Activated naive CD8-positive, alpha-beta T cell treated with anti-CD3 and anti-CD28 coated beads, Interleukin-2, amount 10 ng/mL, durations not matched to agents 7 days and 5 days (primary cell): ENCODE data around the gene ABCA8. TPM values are rescaled to one million over a fixed set of nuclear protein-coding genes. Genes with fewer than 3 reads are reported as not detected.
"Not testable (repeated sequence)": the region's sequence is repeated elsewhere in the genome, so short reads cannot be mapped to it uniquely, and the experiment has no call there.

ENCODE experiments used
- ATAC-seq: fragments of 150-1000 bp; cut with Tn5 transposase; one replicate; pipeline ENCODE4 v1.10.0; 2021; ENCODE audit warnings: low read depth, moderate library complexity
- POLR2A ChIA-PET: fragments of 350-600 bp; sonication (Branson Sonifier 250); formaldehyde crosslinking; loops from one replicate; lab custom pipeline; 2021; ENCODE audit warnings: antibody characterized with exemption; lab: Charles Lee
- DNase-seq: peaks from one replicate; pipeline ENCODE4 v3.0.0; 2021
- H3K27ac Mint-ChIP-seq: one replicate; pipeline ENCODE4 v1.8.0; 2022; ENCODE audit warnings: mild to moderate bottlenecking, mixed read lengths
- H3K27me3 Mint-ChIP-seq: one replicate; pipeline ENCODE4 v1.8.0; 2022; ENCODE audit warnings: mild to moderate bottlenecking, moderate library complexity, mixed read lengths
- H3K36me3 Mint-ChIP-seq: one replicate; pipeline ENCODE4 v1.8.0; 2021; ENCODE audit warnings: mild to moderate bottlenecking, mixed read lengths
- H3K4me1 Mint-ChIP-seq: one replicate; pipeline ENCODE4 v1.8.0; 2021; ENCODE audit warnings: mixed read lengths
- H3K4me3 Mint-ChIP-seq: one replicate; pipeline ENCODE4 v1.8.0; 2022; ENCODE audit warnings: mild to moderate bottlenecking, moderate library complexity, mixed read lengths
- H3K9me3 Mint-ChIP-seq: one replicate; pipeline ENCODE4 v1.8.0; 2021; ENCODE audit warnings: mixed read lengths
- total RNA-seq, 2 experiments: library from RNA; stranded (reverse); gene quantifications; one replicate each; pipeline ENCODE4 v1.2.3, GENCODE V29; 2021

The ABCA8 gene
- total RNA-seq, 2 experiments from 2014 or later = not detected

- H3K27me3 Mint-ChIP-seq = no peaks in the 10 kb centered on the region
- H3K4me3 Mint-ChIP-seq = no peak overlapping the region
- H3K36me3 Mint-ChIP-seq = no peaks in the 10 kb centered on the region
- DNase-seq (no peak), ATAC-seq (no peak)
- no peak overlapping the region for H3K27ac Mint-ChIP-seq
- H3K9me3 Mint-ChIP-seq = no peaks in the 10 kb centered on the region
- POLR2A ChIA-PET = no interaction called here
- H3K4me1 Mint-ChIP-seq = no peaks in the 10 kb centered on the region
Measured at GRCh38 chr17:68954146-68954896, 871 bp downstream of the ABCA8 start.

- DNase-seq (no peak), ATAC-seq (no peak)
- POLR2A ChIA-PET = no interaction called here
- H3K27ac Mint-ChIP-seq = no peak overlapping the region
- H3K4me3 Mint-ChIP-seq = no peak overlapping the region
- no peaks in the 10 kb centered on the region for H3K36me3 Mint-ChIP-seq
- H3K9me3 Mint-ChIP-seq = no peaks in the 10 kb centered on the region
- H3K4me1 Mint-ChIP-seq = no peaks in the 10 kb centered on the region
- no peaks in the 10 kb centered on the region for H3K27me3 Mint-ChIP-seq
Measured at GRCh38 chr17:68953340-68953997, 1.7 kb downstream of the ABCA8 start.

DNA sequence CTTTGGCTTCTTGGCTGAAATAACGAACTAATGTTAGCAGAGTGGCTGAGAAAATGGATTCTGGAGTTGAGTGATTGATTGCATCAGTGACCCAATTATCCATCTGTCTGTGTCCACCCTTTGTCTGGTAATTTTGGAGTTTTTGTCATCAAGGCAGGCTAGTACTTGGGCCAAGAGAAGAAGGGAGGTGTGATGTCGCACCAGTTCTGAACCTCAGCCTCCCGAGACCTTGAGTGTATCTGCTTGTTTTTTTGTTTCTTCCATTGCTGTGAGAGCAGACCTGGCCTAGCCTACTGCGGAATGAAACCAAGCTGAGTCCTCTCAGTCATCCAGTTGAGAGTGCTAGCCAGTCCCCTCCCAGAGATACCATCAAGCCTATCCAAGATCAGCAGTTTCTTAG is 4.5 kb downstream of the ABCA8 start:
- Mint-ChIP-seq H3K4me3 (no peak overlapping the region), H3K27me3 (no peaks in the 10 kb centered on the region), H3K27ac (no peak overlapping the region), H3K9me3 (no peaks in the 10 kb centered on the region), H3K36me3 (no peaks in the 10 kb centered on the region), H3K4me1 (no peaks in the 10 kb centered on the region)
- ATAC-seq (no peak), DNase-seq (no peak)
- POLR2A ChIA-PET = no interaction called here

DNA sequence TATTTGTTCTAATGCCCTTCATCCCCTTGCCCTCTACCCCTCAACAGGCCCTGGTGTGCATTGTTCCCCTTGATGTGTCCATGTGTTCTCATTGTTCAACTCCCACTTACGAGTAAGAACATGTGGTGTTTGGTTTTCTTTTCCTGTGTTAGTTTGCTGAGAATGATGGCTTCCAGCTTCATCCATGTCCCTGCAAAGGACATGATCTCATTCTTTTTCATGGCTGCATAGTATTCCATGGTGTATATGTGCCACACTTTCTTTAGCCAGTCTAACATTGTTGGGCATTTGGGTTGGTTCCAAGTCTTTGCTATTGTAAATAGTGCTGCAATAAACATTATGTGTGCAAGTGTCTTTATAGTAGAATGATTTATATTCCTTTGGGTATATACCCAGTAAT is 7.3 kb downstream of the ABCA8 start:
- DNase-seq, POLR2A ChIA-PET, H3K36me3 Mint-ChIP-seq, H3K27me3 Mint-ChIP-seq, H3K27ac Mint-ChIP-seq, ATAC-seq, H3K4me3 Mint-ChIP-seq, H3K4me1 Mint-ChIP-seq, H3K9me3 Mint-ChIP-seq: not testable (repeated sequence)

DNA sequence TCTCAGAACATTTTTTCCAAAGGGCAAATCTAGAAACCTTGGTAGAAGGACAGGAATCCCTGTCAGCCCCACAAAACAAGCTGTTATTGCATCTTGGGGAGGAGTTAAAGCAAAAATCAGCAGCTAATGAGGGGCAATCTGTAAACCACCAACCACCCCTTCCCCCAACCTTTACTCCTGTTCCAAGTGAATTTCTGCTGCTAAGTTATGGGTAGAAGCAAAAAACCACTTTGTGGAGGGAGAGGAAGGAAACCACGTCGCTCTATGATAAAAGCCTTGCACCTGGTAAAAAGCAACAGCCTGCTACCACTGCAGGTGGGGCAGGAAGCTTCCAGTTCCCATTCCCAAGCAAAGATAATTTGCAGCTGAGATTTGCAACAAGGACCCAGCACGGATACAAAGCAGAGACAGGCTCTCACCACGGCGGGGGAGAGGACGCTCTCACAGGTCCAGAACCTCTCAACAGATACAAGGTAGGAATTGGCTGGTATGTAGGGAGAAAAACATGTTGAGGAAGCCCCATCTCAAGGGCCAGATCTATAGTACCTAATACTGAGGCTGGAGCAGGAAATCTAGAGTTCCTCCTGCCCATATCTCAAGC is 10.7 kb downstream of the ABCA8 start:
- Mint-ChIP-seq H3K27ac (no peak overlapping the region), H3K9me3 (peaks cover 1% of the 10 kb centered on the region), H3K27me3 (peaks cover 3% of the 10 kb centered on the region), H3K36me3 (no peaks in the 10 kb centered on the region), H3K4me1 (no peaks in the 10 kb centered on the region), H3K4me3 (no peak overlapping the region)
- no peak for ATAC-seq
- POLR2A ChIA-PET = no interaction called here
- no peak for DNase-seq

DNA sequence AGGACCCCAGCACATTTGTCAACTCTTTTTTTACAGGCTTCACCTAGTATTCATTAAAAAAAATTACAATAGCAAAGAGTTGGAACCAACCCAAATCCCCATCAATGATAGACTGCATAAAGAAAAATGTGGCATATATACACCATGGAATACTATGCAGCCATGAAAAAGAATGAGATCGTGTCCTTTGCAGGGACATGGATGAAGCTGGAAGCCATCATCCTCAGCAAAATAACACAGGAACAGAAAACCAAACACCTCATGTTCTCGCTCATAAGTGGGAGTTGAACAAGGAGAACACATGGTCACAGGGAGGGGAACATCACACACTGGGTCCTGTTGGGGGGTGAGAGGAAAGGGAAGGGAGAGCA is 11.4 kb downstream of the ABCA8 start:
- not testable (repeated sequence) for H3K27me3 Mint-ChIP-seq, H3K9me3 Mint-ChIP-seq, H3K36me3 Mint-ChIP-seq, H3K27ac Mint-ChIP-seq, DNase-seq, H3K4me3 Mint-ChIP-seq, ATAC-seq, H3K4me1 Mint-ChIP-seq
- POLR2A ChIA-PET = interaction anchor here (0.5 kb wide), 1 partner anchor 637 kb away, joined by 3 read pairs; no protein-coding TSS in a partner anchor

DNA sequence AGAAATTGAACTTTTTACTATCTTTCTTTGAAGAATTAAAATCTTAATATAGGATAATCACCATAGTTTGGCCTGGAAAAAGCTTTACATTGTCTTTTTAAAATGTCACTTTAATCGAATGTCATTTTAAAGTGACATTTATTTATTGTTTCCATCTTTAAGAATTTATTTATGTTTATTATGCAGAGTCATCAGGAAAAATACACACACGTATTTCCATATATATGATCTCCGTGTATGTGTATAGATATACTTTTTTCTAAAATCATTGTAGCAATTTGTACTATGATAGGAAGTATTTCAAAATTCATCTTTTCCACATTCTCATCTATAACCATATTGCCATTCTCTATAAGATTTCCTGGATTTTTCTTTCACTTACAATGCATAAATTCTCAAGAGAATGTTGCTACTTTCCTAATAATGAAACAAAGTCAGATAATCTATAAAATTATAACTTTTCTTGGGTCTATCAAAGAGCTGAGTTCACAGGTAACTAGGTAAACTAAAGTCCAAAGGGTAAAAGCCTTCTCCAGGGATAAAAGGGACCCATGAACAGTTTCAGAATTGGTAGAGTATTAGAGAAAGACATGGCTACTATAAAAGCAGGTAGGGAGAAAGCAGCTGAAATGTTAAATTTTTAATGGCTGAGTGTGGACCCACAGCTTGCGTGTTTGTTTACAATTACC is 11.9 kb downstream of the ABCA8 start:
- Mint-ChIP-seq H3K4me1 (no peaks in the 10 kb centered on the region), H3K4me3 (no peak overlapping the region), H3K27me3 (peaks cover 3% of the 10 kb centered on the region), H3K36me3 (no peaks in the 10 kb centered on the region), H3K9me3 (peaks cover 1% of the 10 kb centered on the region), H3K27ac (no peak overlapping the region)
- POLR2A ChIA-PET = interaction anchor here (0.5 kb wide), 1 partner anchor 638 kb away, joined by 3 read pairs; no protein-coding TSS in a partner anchor
- DNase-seq (no peak), ATAC-seq (no peak)

- Mint-ChIP-seq H3K4me1 (no peaks in the 10 kb centered on the region), H3K27ac (no peak overlapping the region), H3K4me3 (no peak overlapping the region), H3K36me3 (no peaks in the 10 kb centered on the region), H3K27me3 (peaks cover 3% of the 10 kb centered on the region), H3K9me3 (peaks cover 1% of the 10 kb centered on the region)
- POLR2A ChIA-PET = no interaction called here
- no peak for DNase-seq
- ATAC-seq = no peak
Measured at GRCh38 chr17:68942389-68942788, 12.8 kb downstream of the ABCA8 start.

DNA sequence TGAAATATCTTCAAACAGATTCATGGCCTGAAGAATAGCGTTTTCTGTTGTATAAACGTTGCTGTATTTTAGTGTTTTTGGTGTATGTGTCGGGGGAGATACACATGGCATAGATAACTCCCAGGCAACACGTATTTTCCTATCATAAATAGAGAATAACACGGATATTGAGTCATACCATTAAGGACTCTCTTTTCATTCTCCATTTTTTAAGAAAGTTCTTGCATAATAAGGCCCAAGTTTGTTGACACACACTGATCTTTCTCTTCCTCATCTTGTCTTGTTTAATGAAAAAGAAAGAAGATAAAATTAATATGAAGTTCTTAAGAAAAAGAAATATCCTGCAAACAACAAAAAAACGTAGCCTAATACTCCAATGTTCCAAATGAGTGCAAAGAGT is 13.4 kb downstream of the ABCA8 start:
- Mint-ChIP-seq H3K36me3 (no peaks in the 10 kb centered on the region), H3K4me3 (no peak overlapping the region), H3K9me3 (peaks cover 1% of the 10 kb centered on the region), H3K27ac (no peak overlapping the region), H3K27me3 (peaks cover 3% of the 10 kb centered on the region), H3K4me1 (no peaks in the 10 kb centered on the region)
- POLR2A ChIA-PET = no interaction called here
- no peak for ATAC-seq
- DNase-seq = no peak

- no peaks in the 10 kb centered on the region for H3K9me3 Mint-ChIP-seq
- POLR2A ChIA-PET = no interaction called here
- no peak overlapping the region for H3K27ac Mint-ChIP-seq
- no peak for DNase-seq
- no peaks in the 10 kb centered on the region for H3K4me1 Mint-ChIP-seq
- H3K4me3 Mint-ChIP-seq = no peak overlapping the region
- ATAC-seq = no peak
- H3K27me3 Mint-ChIP-seq = no peaks in the 10 kb centered on the region
- no peaks in the 10 kb centered on the region for H3K36me3 Mint-ChIP-seq
Measured at GRCh38 chr17:68939195-68939594, 16.0 kb downstream of the ABCA8 start.

DNA sequence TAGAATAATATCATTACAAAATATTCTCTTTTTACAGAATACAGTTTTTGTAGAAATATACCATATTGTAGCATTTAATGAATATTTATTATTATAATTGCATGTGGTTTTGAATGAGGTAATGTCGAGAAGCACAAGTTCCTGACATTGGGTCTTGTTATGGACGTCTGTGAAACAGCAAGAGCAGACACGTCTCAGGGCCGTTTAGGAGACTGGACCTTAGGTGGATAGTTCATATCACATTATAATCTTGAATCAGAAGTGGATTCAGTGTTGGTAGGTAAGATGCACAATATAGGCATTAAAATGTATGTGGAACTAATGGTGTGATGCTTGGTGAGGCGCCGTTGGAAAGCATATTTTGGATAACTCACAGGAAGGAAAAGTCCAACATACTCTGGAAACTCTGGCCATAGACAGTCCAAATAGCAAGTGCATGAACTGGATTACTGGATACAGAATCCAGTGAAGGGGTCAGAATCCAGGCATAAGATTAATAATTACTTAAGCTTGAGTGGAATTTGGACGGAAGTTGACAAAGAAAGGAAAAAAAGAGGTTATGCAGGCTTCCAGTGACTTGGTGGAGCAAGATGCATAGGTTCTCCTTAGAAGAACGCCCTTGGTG is 17.2 kb downstream of the ABCA8 start:
- Mint-ChIP-seq H3K36me3 (no peaks in the 10 kb centered on the region), H3K27ac (no peak overlapping the region), H3K9me3 (no peaks in the 10 kb centered on the region)

GRCh38 chr17:68927516-68927915 is 27.7 kb downstream of the ABCA8 start:
- no peak for DNase-seq
- no peak overlapping the region for H3K4me3 Mint-ChIP-seq
- H3K36me3 Mint-ChIP-seq = no peaks in the 10 kb centered on the region
- H3K4me1 Mint-ChIP-seq = no peaks in the 10 kb centered on the region
- no peaks in the 10 kb centered on the region for H3K9me3 Mint-ChIP-seq
- H3K27ac Mint-ChIP-seq = no peak overlapping the region
- H3K27me3 Mint-ChIP-seq = no peaks in the 10 kb centered on the region
- POLR2A ChIA-PET = no interaction called here
- no peak for ATAC-seq

More for the DNA sequence above, 17.2 kb downstream of the ABCA8 start:
- ATAC-seq (no peak), DNase-seq (no peak)
- Mint-ChIP-seq H3K4me3 (no peak overlapping the region), H3K27me3 (no peaks in the 10 kb centered on the region), H3K4me1 (no peaks in the 10 kb centered on the region)
- POLR2A ChIA-PET = no interaction called here
